NCI-H1105 treated with DMSO at 0.1 percent for 48 hours (cell line): Measurements from ENCODE around the gene CPPED1.

Experiments used
- DNase-seq: peaks from one replicate; lab custom pipeline; 2025; lab: John Stamatoyannopoulos, UW

CPPED1 gene

DNA sequence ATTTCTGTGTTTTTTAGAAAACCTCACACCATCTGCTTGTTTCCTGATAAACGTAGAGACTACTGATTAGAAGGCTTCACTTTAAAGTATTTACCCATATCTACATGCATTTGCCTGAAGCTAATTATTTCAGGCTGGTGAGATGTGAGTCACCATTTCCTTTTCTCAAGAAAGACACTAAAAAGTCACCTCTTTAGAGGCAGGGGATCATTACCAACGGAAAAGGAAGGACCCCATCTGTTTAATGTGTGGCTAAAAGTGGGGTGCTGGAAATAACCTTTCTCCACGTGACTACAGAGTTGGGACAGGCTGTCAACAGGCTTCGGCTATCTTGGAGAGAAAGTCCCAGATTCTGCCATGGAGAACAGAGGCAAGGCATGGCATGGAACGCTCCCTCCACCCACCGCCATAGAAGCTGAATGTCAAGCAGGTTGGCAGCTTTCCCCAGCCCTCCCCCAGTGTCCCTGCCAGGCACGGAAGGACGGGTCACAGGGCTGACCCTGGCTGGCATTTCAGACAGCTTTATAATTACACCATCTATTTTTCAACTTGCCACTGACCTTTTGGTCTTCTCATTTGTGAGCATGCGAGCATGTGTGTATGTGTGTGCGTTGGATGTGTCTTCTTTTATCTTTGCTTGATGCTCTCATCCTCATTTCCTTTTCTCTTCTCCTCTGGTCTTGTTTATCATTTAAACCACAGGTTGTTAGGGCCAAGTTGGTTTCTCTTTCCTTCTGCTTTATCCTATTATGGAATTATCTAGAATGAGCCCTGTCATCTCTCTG, 157.0 kb downstream of the CPPED1 start:
- DNase-seq, result no peak

DNA sequence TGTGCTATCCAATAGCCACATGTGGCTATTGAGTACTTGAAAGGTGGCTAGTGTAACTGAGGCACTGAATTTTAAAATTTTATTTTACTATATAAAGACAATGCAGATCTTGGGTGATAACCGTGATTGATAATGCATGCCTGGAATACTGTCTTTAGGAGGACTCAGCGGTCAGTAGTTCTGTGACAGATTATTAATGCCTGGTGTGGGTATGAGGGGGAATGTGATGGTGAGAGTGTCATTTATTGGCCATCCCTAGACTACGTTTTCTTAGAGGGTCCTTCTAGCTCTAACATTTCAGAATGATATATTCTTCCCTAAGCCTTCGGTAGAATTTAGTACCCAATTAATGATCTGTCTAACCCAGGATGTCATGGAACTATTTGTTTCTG, 157.6 kb downstream of the CPPED1 start:
- no peak for DNase-seq

DNA sequence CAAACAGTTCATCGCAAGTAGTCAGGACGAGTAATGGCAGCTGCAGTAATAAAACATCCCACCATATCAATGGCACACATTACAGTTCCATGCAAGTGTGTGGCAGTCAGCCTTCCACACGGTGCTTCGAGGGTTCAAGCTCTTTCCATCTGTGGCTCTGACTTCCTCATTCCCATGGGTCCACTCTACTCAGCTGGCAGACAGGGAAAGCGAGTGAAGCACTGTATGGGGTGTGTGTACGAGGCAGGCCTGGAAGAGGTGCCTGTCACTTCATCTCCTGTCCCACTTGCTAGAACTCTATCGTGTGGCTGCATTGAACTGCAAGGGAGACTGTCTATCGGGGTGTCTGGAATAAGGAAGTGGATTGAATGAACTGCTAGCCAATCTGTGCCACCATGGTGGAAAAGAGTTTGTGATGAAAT, 160.6 kb downstream of the CPPED1 start:
- DNase-seq, result no peak

DNA sequence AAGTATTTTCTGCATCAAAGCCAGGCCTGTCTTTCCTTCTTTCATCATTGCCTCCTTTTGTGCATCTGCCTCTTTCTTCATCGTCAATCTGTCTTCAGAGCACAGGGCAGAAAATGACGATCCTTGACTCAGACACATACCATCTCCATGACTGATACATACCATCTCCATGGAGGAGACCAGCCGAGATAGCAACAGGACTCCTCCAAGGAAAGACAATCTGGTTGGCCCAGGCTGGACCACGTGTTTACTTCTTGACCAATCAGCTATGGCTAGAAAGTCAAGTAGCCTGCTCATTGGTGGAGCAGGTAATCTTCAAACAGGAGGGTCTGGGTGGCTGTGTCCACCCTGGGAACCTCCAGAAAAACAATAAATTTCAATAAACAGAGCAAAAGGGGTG, 164.6 kb downstream of the CPPED1 start:
- DNase-seq, result no peak

DNA sequence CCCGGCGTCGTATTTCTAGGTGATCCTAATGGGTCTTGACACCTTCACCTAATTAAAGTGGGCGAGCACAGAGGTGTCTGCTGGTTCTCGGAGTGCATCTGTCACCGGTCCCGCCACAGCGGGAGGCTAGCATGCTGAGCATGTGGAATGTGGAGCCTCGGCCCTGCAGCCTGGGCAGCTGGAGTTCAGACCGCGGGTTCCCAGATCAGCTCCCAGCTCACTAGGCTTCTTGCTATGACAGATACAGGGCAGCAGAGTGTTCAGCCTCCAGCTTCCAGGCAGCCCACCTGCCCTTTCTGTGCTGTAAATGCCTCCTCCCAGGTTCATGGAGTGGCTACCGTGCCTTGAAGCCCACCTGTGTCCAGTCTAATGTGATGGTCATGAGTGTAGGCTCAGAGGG, 166.7 kb downstream of the CPPED1 start:
- DNase-seq, result no peak

DNA sequence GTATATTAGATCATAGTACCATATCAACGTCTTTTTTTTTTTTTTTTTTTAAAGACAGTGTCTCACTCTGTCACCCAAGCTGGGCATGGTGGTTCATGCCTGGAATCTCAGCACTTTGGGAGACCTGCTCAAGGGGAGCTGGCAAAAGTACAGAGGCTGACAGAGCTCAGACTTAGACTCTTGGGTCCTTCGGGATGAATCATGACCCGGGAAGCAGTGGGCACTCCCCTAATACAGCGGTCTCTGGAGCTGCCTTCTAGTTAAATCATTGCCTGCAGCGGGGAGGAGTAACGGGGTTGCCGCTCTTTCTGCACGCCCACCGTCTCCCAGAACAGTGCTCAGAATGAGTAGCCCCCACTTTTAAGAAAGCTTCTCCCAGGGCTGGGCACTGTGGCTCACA, 174.4 kb downstream of the CPPED1 start:
- no peak for DNase-seq

DNA sequence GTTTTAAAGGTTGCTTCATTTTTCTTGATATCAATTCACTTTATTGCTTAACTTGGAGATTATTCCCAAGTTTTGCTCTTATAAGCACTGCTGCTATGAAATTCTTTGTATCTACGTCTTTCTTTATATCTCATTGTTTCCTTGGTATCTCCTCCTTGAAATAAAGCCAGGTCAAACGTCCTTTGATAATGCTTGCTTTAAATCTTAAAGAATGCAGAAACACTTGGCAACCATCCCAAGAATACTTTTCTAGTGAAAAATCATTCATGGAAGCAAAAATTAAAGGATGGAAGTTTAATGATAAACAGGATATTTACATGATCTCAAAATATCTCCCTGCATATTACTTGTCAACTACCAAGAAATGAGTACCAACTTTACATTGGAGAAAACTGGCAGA, 175.2 kb downstream of the CPPED1 start:
- DNase-seq, result no peak

DNA sequence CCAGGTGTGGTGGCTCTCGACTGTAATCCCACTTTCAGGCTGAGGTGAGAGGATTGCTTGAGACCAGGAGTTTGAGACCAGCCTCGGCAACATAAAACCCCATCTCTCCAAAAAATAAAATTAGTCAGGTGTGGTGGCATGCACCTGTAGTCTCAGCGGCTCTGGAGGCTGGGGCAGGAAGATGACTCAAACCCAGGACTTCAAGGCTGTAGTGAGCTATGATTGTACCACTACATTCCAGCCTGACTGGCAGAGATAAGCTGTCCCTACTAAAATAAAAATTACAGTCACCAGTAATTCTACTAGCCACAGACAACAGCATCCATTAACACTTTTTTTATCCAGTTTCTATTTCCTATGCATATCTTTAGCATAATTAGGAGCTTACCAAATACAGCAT, 176.3 kb downstream of the CPPED1 start:
- DNase-seq, result no peak

DNA sequence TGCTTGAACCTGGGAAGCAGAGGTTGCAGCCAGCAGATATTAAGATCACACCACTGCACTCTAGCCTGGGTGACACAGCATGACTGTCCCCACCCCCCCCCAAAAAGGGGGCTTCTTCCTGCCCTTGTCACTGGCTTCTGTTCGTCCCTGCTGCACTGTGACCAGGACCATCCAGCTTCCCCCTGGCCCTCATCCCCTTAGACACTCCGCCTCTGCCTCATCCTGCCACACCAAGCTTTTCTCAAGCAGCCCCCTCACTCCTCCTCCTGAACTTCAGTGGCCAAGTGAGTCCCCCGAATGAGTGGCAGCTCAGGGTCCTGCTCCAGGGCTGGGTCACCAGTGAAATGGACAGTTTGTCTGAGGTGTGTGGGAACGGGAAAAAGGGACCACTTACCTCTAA, 177.3 kb downstream of the CPPED1 start:
- DNase-seq, result no peak

DNA sequence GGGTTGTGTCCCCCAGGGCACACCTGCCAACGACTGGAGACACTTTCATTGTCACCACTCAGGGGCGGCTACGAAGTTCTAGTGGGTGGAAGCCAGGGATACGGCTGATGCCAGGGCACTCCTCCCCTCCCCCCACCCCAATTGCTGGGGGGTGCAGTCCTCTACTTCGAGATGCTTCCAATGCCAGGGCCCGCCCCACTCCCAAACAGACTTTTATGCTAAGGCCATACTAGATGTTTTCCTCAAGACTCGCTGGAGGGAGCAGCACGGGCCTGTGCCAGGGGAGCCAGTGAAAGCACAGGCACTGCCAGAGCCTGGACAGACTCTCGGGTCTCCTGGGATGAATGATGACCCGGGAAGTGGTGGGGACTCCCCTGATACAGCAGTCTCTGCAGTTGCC, 178.0 kb downstream of the CPPED1 start:
- DNase-seq, result no peak

DNA sequence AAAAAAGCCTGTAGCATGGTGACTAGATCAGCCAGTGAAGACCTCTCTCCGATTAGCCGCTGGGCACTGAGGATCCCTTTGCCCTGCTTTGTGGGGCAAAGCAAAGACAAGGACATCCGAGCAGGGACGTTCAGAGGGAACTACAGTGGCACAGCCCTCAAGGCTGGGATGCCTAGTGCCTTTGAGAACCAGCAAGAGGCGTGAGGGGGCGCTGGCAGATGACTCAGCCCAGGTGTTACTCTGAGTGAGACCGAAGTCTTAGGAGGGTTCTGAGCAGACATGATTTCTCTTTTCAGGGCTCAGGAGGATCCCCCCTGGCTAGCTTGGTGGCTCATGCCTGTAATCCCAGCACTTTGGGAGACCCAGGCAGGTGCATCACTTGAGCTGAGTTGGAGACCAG, 178.6 kb downstream of the CPPED1 start:
- no peak for DNase-seq

DNA sequence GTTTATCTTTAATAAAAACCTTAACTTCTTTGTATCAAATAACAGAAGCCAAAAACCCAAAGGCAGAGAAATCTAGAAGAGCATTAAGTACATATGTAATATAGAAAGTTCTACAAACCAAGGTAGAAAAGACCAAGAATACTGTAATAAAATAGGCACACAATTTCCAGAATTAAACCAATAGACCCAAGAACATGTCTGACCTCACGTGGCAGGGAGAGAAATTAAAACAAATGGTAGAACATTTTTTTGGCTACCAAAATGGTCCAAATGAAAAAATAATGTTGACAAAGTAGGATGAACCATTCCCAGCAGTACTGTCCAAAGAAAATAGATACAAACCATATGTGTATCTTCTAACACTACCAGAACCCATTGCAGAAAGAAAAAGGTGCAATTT, 183.5 kb downstream of the CPPED1 start:
- DNase-seq, result no peak

DNA sequence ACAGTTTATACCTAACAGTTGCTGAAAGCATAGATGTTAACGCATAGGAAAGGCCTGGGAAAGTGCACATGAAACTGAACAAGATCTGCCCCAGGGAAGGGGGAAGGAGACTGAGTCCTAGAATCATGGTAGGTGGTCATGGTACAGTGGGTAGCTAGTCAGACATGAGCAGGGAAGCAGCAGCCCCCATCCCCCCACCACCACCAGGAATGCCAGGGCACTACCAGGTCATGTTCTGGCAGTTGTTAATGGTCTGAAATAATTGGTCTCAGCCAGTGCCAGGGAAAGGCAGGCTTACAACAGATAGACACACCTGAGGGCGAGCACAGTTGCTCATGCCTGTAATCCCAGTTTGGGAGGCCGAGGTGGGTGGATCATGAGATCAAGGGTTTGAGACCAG, 185.2 kb downstream of the CPPED1 start:
- DNase-seq, result no peak

DNA sequence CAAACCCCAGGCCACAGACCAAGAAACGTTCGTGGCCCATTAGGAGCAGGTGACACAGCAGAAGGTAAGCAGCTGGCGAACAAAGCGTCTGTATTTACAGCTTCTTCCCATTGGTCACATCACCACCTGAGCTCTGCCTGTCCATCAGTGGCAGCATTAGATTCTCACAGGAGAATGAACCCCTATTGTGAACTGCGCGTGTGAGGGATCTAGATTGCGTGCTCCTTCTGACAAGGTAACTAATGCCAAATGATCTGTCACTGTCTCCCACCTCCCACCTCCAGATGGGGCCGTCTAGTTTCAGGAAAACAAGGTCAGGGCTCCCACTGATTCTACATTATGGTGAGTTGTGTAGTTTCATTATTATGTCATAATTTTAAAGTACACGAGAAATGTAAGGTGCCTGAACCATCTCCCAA, 186.3 kb downstream of the CPPED1 start:
- DNase-seq, result no peak

DNA sequence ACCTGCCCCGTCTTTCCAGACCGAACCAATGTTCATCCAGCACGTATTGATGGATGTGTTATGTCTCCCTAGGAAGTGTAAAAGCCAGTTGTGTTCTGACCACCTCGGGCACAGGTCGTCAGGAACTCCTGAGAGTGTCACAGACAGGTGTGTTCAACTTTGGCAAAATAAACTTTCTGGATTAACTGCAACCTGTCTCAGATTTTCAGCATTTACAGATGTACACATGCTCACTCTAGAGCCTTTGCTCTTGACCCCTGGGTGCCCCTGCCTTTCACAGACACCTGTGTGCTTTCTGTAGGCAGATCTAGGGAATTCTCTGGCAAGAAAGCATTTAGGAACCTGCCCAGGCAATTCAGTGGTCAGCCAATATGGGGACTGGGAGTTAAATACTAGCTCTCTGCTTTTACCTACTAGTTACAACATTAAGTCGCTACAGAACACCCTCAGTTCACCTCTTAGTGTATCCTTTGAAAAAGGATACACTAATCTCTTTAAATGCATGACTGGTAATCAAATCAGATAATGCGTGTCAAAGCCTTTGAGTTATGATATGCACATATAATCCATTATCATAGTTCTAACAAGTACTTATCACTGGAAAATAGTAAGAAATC, 188.9 kb downstream of the CPPED1 start:
- no peak for DNase-seq

DNA sequence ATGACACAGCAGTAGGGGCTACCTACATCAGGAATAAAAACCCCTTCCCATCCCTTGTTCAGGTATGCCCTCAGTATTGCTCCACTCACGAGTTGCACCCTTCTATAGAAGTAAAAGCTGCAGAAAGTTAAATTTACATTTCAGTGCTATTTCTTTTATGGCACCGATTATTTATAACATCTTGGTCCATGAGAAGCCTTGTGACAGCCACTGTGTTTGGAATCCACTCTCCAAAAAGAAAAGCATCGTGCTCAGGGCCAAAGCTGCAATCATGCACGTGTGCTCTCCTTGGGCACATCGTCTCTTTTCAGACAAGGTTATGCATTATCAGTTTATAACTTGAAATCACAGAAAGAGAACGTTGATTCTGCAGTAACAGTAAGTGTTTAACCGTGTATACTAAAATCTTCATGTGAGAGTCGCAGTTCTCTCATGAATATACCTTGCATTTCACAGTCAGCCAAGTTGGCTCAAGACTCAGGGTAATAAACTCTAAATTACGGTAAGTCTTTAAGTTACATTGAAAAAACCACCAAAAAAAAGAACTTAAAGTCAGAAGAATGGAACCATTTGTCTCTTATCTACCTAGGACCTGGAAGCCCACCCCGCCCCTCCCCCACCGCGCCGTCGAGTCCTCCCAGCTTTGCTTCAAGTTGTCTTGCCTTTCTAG, 189.6 kb downstream of the CPPED1 start:
- no peak for DNase-seq

DNA sequence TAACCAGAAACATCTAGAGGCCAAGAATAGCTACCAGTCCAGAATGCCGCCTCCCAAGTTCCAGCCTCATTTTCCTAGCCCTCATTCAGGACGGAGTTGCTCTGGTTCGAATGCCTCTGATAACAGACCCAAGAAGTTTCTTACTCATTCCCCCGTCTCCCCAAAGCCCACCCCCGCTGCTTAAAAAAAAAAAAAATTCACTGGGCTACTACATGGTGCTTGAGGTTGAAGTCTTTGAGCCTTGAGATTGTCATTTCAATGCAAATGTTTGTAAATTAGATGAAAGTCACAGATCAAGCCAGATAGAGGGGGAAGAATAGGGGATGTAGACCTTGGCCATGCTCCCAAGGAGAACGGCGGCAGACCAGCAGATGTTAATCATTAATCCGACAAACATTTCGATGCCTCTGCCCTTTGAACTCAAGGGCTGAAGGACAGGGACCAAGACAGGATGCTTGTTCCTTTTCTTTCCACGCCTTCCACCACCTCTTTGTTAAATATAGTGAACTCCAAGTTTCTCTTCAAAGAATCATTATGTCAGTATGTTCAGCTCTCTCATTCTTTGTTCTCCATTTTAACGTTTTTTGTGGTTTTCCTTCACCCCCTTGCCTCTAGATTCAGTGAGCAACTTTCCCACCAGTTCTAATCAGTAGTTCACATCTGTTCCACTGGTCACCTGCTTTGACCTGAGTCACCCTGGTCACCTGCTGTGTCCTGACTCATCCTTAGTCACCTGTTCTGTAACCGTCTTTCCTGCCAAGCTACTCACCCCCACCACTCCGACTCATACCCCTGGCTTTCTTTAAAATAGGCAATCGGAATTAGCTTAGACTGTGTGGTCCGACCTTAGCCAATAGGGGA, 190.3 kb downstream of the CPPED1 start:
- DNase-seq, result no peak

DNA sequence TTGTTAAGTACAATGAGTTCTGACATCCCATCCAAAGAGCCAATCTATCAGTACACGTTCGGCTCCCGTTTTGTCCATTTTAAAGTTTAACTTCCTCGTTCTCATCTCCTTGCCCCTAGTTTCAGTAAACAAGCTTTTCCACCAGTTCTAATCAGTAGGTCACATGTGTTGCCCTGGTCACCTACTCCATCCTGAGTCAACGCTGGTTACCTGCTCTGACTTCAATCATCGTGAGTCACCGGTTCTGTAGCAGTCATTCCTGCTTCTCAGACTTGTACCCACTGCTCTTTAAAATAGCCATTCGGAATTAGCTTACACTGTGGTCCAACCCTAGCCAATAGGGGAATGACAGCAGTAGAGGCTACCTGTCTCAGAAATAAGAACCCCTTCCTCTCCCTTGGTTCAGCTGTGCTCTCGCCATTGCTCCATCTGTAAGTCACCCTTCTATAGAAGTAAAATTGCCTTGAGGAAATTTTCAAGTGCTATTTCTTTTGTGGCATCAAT, 191.0 kb downstream of the CPPED1 start:
- DNase-seq, result no peak

DNA sequence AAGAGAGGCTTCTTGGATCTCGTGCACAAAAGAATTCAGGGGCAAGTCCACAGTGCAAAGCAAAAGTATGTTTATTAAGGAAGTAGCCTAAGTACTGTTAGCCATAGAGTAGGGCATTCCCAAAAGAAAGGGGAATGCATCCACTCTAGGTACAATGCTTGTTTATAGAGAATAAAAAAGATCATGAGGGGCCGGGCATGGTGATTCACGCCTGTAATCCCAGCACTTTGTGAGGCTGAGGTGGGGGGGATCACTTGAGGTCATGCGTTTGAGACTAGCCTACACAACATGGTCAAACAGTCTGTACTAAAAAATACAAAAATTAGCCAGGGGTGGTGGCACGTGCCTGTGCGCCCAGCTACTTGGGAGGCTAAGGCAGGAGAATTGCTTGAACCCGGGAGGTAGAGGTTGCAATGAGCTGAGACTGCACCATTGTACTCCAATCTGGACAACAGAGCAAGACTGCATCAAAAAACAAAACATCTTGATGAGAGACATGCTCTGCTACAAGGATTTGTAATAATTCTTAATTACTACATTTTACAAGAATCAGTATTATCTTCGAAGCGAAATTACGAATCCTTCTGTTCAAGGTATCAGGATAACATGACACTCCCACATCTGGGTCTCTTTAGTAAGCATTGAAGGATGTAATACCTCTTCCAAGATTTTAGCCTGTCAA, 191.6 kb downstream of the CPPED1 start:
- DNase-seq, result no peak

DNA sequence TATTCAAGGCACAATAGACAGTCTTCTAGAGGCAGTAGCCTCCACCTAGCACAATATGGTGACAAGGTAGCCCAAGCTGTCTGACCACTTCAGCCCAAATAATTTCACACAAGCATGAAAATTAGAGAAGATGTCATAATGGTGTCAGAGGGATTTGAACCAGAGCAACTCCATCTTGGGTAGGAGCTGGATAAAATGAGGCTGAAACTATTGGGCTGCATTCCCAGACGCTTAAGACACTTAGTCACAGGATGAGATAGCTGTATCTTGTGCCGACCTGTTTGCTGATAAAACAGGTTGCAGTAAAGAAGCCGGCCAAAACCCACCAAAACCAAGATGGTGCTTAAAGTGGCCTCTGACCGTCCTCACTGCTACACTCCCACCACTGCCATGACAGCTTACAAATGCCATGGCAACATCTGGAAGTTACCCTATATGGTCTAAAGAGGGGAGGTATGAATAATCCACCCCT, 192.6 kb downstream of the CPPED1 start:
- no peak for DNase-seq

DNA sequence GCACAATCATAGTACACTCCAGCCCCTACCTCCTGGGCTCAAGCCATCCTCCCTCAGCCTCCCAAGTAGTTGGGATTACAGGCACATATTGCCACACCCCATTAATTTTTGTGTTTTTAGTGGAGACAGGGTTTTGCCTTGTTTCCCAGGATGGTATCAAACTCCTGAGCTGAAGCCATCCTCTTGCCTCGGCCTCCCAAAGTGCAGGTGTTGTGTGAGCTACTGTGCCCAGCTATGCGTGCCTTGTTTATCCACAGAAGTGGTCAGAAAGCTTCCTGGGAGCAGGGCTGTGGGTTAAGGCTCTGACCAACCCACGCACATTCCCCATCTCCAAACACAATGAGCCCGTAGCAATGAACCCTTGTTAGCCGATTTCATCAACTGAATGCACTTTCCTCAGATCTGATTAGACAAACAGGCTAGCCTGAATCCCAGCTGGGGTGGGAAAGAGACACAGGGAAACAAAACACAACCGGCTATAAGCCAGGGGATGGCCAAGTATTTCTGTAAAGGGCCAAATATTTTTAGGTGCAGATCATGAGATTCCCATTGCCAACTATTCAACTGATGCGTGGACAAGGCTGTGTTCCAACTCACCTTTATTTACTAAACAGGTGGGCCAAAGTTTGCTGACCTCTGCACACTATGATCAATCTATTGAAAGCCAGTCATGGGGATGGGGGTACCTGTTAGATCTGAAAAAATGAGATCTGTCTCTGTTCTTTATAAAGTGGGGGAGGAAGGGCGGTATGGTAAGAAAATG, 193.6 kb downstream of the CPPED1 start:
- no peak for DNase-seq
